GM12892 (cell line): ENCODE data around the gene GALNTL6.

Experiments used
- POLR2A ChIP-seq: IDR thresholded peaks from 2 replicates; pipeline ENCODE4 v1.6.1; 2011; ENCODE audit warnings: low read depth, low read length, control low read depth
- POLR2AphosphoS5 ChIP-seq: IDR thresholded peaks from 2 replicates; pipeline ENCODE4 v1.6.1; 2011; ENCODE audit warnings: low read depth, low read length, control low read depth
- TAF1 ChIP-seq: IDR thresholded peaks from 2 replicates; pipeline ENCODE4 v1.6.1; 2011; ENCODE audit warnings: low read depth, mild to moderate bottlenecking, control low read depth, low read length, borderline replicate concordance

GRCh38 chr4:172942840-172943239, 1129.6 kb downstream of the GALNTL6 start:
- TF ChIP-seq POLR2A (no peak), TAF1 (no peak), POLR2AphosphoS5 (no peak)
